Dendritic cell treated with granulocyte-macrophage colony-stimulating factor and Interleukin-4, amounts not matched to agents 40 ng/mL and 50 ng/mL, for 4 days (primary cell): Measurements from ENCODE around the gene ATRAID.
"Not testable (repeated sequence)": the region's sequence is repeated elsewhere in the genome, so short reads cannot be mapped to it uniquely, and the experiment has no call there.

Experiments used
- H3K27ac Mint-ChIP-seq: one replicate; pipeline ENCODE4 v1.8.0; 2022; ENCODE audit warnings: mild to moderate bottlenecking, mixed read lengths
- H3K27me3 Mint-ChIP-seq: one replicate; pipeline ENCODE4 v1.8.0; 2022; ENCODE audit warnings: mild to moderate bottlenecking, mixed read lengths
- H3K36me3 Mint-ChIP-seq: one replicate; pipeline ENCODE4 v1.8.0; 2022; ENCODE audit warnings: low read depth, mixed read lengths
- H3K4me1 Mint-ChIP-seq: one replicate; pipeline ENCODE4 v1.8.0; 2022; ENCODE audit warnings: low read depth, mixed read lengths
- H3K4me3 Mint-ChIP-seq: one replicate; pipeline ENCODE4 v1.8.0; 2022; ENCODE audit warnings: mild to moderate bottlenecking, moderate library complexity, mixed read lengths
- H3K9me3 Mint-ChIP-seq: one replicate; pipeline ENCODE4 v1.8.0; 2022; ENCODE audit warnings: mixed read lengths
- intact Hi-C: fragments of 100-400 bp; cut with micrococcal nuclease; formaldehyde crosslinking; loops from one replicate; pipeline ENCODE4 v1.15.0; 2022

Gene ATRAID, protein sequence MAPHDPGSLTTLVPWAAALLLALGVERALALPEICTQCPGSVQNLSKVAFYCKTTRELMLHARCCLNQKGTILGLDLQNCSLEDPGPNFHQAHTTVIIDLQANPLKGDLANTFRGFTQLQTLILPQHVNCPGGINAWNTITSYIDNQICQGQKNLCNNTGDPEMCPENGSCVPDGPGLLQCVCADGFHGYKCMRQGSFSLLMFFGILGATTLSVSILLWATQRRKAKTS

DNA sequence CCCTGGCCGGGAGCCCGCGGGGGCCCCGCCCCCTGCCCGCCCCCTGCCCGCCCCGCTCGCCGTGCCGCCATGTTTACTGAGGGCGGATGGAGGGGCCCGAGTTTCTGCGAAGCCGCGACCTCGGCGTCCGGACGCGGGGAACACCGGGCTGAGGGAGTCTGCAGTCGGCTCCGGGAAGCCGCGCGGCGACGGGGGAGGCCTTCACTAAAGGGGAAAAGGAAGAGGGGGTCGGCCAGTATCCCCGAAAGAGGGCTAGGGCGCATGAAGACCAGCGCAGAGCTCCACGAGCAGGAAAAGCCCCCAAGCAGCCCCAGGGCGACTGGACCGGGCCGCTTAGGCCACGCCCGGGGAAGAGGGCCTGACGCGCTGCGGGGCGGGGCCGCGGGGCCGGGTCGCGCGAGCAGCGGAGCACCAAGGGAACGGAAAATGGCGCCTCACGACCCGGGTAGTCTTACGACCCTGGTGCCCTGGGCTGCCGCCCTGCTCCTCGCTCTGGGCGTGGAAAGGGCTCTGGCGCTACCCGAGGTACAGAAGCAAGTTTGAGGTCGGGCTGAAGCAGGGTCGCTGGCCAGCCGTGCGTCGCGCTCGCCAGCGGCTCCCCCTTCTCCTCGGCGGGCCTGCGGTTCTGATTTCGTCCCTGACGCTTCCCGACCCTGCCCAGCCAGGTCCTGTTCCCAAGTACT, at the start of gene ATRAID, which contains the start of gene SLC5A6:
Gene ATRAID, plus strand, starts transcription at position 99 of the 683 bp plus-strand sequence. Its CDS starts 328 bp downstream, at position 427.
Gene SLC5A6, minus strand, starts transcription at position 326 of the 683 bp plus-strand sequence. CDS start 4,618 bp downstream, outside the sequence.
- Mint-ChIP-seq H3K9me3 (no peaks in the 10 kb centered on the region), H3K27ac (peak within 1 kb of the TSS; percentile 93), H3K36me3 (peaks cover 59% of the 10 kb centered on the region), H3K4me1 (peaks cover 37% of the 10 kb centered on the region), H3K4me3 (peak within 1 kb of the TSS; percentile 91), H3K27me3 (no peaks in the 10 kb centered on the region)
- intact Hi-C loops, result loop anchor here (5.0 to 10.0 kb wide), 2 partner anchors 125 to 143 kb away; partner anchors contain the start of genes GTF3C2 and KHK

DNA sequence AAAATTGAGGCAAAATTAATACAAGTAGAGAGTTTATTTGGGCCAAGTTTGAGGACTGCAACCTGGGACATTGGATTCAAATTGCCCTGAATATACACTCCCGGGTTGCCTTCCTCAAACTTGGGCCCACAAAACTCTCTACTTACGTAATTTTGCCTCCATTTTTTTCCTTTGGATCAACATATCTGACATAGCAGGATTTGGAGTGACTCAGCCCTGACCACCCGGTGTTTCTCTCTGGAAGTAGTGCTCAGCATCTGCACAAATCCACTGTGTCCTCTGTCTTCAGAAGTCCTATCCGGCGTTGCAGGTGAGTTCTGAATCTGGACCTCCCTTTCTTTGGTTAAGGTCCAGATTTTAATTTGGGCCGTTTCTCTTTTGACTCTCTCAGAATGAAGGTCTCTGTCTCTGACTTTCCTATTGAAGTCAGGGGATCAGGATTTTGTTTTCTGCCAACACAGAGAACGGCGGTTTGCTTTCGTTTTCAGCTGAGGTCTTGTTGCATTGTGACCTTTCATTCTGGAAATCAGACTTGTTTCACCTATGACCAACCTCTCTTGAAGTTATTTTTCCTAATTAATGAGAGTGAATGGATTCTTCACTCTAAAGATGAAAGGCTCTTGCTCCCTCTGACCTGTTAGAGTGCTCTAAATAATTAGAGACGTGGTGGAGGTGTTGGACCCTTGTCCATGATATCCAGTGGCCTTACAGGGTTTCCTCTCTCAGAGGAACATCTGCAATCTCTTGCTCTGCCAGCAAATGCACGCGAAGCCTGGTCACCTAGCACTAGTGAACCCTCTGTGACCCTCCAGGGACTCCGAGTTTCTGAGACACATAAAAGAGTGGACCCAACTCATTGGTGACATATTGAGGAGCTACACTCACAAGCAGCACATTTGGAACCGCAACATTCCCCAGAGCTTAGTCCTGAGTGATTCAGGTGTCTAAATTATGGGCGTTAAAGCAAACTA, 49.4 kb upstream of the ATRAID start:
- intact Hi-C loops, result no loop called here
- no peak overlapping the region for H3K27ac Mint-ChIP-seq
- no peaks in the 10 kb centered on the region for H3K27me3 Mint-ChIP-seq
- no peaks in the 10 kb centered on the region for H3K36me3 Mint-ChIP-seq
- no peak overlapping the region for H3K4me3 Mint-ChIP-seq
- no peaks in the 10 kb centered on the region for H3K9me3 Mint-ChIP-seq
- no peaks in the 10 kb centered on the region for H3K4me1 Mint-ChIP-seq

DNA sequence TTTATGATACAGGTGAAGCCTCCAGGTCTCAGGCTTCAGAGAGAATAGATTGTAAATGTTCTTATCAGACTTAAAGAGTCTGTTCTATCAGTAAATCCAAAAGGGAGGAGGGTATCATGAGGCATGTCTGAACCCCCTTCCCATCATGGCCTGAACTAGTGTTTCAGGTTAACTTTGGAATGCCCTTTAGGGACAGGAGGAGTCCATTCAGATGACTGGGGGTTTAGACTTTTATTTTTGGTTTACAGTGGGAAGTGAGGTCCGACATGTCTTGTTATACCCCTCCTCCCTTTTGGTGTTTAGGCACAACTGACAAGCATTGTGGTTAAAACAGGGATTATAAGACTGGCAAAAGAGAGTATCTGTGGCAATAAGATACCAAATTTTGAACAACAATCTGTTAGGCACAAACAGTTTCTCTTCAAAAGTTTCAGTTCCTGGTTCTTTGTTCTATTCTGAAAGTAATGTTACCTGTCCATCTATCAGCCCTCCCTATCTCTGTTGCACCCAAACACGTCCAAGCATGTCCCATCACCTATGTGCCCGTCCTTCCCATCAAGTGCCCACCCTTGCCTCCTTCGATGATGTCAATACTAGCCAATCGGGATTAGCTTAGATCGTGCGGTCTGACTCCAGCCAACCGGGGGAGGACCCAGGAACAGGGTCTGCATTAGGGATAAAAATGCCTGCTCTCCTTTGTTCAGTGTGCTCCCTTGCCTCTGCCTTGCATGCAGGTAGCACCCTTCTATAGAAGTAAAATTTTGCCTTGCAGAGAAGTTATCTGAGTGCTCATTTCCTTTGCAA, 46.7 kb upstream of the ATRAID start:
- Mint-ChIP-seq H3K4me3 (no peak overlapping the region), H3K4me1 (peaks cover 2% of the 10 kb centered on the region), H3K36me3 (no peaks in the 10 kb centered on the region), H3K27ac (no peak overlapping the region), H3K27me3 (peaks cover 3% of the 10 kb centered on the region), H3K9me3 (no peaks in the 10 kb centered on the region)
- intact Hi-C loops, result no loop called here

DNA sequence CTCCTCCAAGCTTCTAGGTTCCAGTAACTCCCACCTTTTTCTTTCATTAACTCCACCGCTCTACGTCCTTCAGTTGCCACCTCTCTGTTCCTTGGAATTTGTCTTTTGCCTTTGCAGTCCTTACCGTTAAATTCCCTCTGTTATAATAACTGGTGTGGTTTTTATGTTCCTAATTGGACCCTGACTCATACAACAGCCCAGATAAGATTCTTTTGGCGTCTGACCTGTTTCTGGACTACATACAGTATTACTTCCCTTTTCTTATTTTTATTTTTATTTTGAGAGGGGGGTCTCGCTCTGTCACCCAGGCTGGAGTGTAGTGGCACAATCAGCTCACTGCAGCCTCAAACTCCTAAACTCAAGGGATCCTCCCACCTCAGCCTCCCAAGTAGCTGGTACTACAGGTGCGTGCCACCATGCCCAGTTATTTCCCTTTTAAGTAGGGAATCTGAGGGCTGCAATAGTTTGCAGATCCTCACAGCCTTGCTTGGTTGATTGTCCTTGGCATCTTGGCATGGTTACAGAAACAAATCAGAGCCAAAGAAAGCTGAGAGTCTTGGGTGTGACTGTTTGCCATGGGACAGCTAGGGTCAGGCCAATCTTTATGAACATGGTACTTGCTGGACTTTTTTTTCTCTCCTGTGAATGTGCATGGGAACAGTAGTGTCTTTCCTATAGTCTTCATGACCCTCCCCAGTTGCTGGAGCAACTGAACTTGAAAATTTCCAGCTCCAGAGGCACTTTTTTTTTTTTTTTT, 41.1 kb upstream of the ATRAID start:
- H3K36me3 Mint-ChIP-seq, result no peaks in the 10 kb centered on the region
- H3K9me3 Mint-ChIP-seq, result no peaks in the 10 kb centered on the region
- H3K4me3 Mint-ChIP-seq, result no peak overlapping the region
- no peak overlapping the region for H3K27ac Mint-ChIP-seq
- H3K27me3 Mint-ChIP-seq, result peaks cover 14% of the 10 kb centered on the region
- H3K4me1 Mint-ChIP-seq, result peaks cover 13% of the 10 kb centered on the region
- intact Hi-C loops, result no loop called here

DNA sequence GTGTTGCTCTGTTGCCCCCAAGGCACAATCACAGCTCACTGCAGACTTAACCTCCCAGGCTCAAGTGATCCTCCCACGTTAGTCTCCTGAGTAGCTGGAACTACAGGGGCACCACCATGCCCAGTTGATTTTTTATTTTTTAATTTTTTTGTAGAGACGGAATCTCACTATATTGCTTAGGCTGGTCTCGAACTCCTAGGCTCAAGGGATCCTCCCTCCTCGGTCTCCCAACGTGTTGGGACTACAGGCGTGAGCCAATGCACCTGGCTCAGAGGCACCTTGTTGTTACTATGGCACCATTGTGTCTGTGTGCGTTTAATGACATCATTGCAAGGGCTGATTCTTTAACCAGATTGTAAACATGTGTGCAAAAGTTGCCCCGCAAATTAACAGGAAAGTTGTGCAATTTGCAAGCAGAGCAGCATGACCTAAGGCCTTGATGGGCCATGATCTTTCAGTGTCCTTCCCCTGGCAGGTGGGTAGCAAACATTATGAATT, 40.4 kb upstream of the ATRAID start:
- intact Hi-C loops, result no loop called here
- Mint-ChIP-seq H3K4me1 (peaks cover 13% of the 10 kb centered on the region), H3K4me3 (no peak overlapping the region), H3K27ac (no peak overlapping the region), H3K36me3 (no peaks in the 10 kb centered on the region), H3K27me3 (peaks cover 16% of the 10 kb centered on the region), H3K9me3 (no peaks in the 10 kb centered on the region)

DNA sequence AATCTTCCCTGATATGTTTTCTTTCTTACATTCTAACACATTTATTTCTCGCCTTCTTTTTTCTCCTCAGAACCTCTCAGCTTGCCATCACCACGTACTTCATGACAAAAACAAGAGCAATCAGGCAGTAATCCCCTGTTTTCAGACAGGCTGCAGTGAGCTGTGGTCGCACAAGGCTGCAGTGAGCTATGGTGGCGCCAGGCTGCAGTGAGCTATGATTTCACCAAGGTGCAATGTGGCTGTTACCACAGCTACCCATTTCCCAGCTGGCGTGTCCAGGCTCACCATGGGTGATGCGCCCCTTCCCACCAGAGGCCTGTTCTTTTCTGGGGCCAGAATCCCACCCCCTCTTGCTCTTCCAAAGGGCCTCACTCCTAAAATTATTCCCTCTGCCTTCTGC, 37.2 kb upstream of the ATRAID start:
- Mint-ChIP-seq H3K27ac (no peak overlapping the region), H3K27me3 (peaks cover 23% of the 10 kb centered on the region), H3K4me3 (no peak overlapping the region), H3K9me3 (no peaks in the 10 kb centered on the region), H3K36me3 (no peaks in the 10 kb centered on the region), H3K4me1 (peaks cover 13% of the 10 kb centered on the region)
- intact Hi-C loops, result no loop called here

DNA sequence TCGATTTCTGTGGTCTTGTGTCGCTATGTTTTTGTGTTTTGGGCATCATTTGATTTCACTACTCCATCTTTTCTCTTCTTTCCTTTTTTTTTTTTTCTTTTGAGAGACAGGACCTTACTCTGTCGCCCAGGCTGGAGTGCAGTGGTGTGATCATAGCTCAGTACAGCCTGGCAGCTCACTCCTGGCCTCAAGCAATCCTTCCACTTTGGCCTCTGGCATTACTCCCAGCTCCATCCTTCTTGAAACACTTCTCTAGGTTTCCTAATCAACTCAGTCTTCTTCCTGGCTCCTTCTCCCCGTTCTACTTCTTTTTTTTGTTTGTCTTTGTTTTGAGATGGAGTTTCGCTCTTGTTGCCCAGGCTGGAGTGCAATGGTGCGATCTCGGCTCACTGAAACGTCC, 36.5 kb upstream of the ATRAID start:
- peaks cover 18% of the 10 kb centered on the region for H3K27me3 Mint-ChIP-seq
- intact Hi-C loops, result no loop called here

DNA sequence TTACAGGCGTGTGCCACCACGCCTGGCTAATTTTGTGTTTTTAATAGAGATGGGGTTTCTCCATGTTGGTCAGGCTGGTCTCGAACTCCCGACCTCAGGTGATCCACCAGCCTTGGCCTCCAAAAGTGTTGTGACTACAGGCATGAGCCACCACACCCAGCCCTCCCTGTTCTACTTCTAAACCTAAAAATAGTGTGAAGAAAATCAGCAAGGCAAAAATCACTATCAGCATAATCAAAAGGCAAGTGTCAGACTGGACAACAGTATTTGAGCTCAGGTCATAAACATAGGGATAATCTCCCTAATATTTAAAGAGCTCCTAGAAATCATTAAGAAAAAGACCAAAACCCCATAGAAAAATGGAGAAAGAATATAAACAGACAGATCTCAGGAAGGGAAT, 36.1 kb upstream of the ATRAID start:
- intact Hi-C loops, H3K4me3 Mint-ChIP-seq, H3K36me3 Mint-ChIP-seq, H3K27ac Mint-ChIP-seq, H3K4me1 Mint-ChIP-seq, H3K9me3 Mint-ChIP-seq: not testable (repeated sequence)
- H3K27me3 Mint-ChIP-seq, result peaks cover 14% of the 10 kb centered on the region

More for the DNA sequence above, 36.5 kb upstream of the ATRAID start:
- Mint-ChIP-seq H3K27ac (no peak overlapping the region), H3K36me3 (no peaks in the 10 kb centered on the region), H3K9me3 (no peaks in the 10 kb centered on the region), H3K4me3 (no peak overlapping the region), H3K4me1 (peaks cover 9% of the 10 kb centered on the region)

DNA sequence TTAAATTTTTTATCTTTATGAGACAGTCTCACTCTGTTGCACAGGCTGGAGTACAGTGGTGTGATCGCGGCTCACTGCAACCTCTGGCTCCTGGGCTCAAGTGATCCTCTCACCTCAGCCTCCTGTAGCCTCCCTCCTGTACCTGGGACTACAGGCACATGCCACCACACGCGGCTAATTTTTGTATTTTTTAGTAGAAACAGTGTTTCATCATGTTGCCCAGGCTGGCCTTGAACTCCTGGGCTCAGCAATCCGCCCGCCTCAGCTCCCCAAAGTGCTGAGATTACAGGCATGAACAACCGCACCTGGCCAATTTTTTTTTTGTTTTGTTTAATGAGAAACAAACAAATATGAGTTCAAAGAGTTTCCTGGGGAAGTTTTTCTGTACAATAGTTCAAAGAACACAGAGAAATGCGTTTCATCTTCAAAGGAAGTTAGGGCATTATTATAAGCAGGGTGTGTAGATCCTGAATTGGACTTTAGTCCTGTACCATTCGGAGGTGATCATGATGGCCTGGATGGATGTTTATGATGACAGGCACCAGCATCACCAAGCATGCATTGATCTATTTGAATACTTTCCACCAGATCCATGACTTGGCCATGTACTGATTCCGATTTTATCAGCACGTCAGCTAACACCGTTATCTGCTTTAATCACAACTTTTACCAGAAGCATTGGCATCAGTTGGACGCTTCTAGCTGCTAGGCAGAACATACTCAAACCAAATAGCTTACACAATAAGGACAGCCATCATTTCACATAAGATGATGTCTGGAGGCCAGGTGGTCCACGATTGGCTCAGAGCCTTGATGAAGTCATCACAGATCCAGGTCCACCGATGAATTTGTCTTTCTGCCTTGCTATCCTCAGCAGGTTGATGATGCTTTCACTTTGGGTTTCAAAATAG, 34.1 kb upstream of the ATRAID start:
- no peak overlapping the region for H3K27ac Mint-ChIP-seq
- no peaks in the 10 kb centered on the region for H3K4me1 Mint-ChIP-seq
- intact Hi-C loops, result no loop called here
- H3K4me3 Mint-ChIP-seq, result no peak overlapping the region
- H3K36me3 Mint-ChIP-seq, result no peaks in the 10 kb centered on the region
- H3K9me3 Mint-ChIP-seq, result no peaks in the 10 kb centered on the region
- peaks cover 9% of the 10 kb centered on the region for H3K27me3 Mint-ChIP-seq

DNA sequence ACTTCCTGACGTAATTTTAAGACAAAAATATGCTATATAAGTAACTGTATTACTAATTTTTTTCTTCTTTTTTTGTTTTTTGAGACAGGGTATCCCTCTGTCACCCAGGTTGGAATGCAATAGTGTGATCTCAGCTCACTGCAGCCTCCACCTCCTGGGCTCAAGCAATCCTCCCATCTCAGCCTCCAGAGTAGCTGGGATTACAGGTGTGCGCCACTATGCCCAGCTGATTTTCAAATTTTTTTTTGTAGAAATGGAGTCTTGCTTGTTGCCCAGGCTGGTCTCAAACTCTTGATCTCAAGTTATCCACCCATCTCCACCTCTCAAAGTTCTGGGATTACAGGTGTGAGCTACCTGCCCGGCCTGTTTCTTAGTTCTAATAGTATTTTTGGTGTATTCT, 33.4 kb upstream of the ATRAID start:
- Mint-ChIP-seq H3K9me3 (no peaks in the 10 kb centered on the region), H3K27me3 (peaks cover 9% of the 10 kb centered on the region)
- intact Hi-C loops, result no loop called here

DNA sequence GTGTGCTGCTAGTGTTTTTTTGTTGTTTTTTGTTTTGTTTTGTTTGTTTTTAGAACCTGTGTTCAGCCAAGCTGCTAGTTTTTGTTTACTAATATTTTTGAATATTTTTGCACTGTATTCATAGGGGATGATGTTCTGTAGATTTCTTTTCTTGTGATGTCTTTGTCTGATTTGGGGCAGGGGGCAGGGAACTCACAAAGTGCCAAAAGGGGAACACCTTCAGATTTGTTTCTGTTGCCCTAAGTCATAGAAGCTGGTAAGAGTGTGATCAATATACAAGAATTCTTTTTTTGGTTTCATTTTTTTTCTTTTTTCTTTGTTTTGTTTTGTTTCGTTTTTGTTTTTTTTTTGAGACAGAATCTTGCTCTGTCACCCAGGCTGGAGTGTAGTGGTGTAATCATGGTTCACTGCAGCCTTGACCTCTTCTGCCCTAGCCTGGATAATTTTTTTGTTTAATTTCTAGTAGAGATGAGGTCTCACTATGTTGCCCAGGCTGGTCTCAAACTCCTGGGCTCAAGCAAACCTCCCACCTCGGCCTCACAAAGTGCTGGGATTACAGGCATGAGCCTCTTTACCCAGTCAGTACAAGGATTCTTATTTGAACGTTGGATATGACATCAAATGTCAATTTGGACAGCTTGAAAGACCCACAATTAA, 32.4 kb upstream of the ATRAID start:
- H3K9me3 Mint-ChIP-seq, result no peaks in the 10 kb centered on the region
- H3K27me3 Mint-ChIP-seq, result peaks cover 9% of the 10 kb centered on the region
- intact Hi-C loops, result no loop called here
- H3K4me1 Mint-ChIP-seq, result no peaks in the 10 kb centered on the region
- H3K36me3 Mint-ChIP-seq, result no peaks in the 10 kb centered on the region
- H3K4me3 Mint-ChIP-seq, result no peak overlapping the region
- H3K27ac Mint-ChIP-seq, result no peak overlapping the region

More for the DNA sequence above, 33.4 kb upstream of the ATRAID start:
- Mint-ChIP-seq H3K4me3 (no peak overlapping the region), H3K27ac (no peak overlapping the region), H3K4me1 (no peaks in the 10 kb centered on the region), H3K36me3 (no peaks in the 10 kb centered on the region)
